Activated naive CD4-positive, alpha-beta T cell treated with anti-CD3 and anti-CD28 coated beads, Interleukin-2, amount 50 U/mL, for 24 hours (primary cell): Measurements from ENCODE around the gene MISP3.
A peak's percentile ranks its signal among the peaks of the same experiment; 100 is the strongest.
"Not testable (repeated sequence)": the region's sequence is repeated elsewhere in the genome, so short reads cannot be mapped to it uniquely, and the experiment has no call there.

Experiments used
- H3K27ac Mint-ChIP-seq: one replicate; pipeline ENCODE4 v1.8.0; 2021; ENCODE audit warnings: mild to moderate bottlenecking, mixed read lengths
- H3K27me3 Mint-ChIP-seq: one replicate; pipeline ENCODE4 v1.8.0; 2021; ENCODE audit warnings: mixed read lengths
- H3K36me3 Mint-ChIP-seq: one replicate; pipeline ENCODE4 v1.8.0; 2021; ENCODE audit warnings: mixed read lengths
- H3K4me1 Mint-ChIP-seq: one replicate; pipeline ENCODE4 v1.8.0; 2021; ENCODE audit warnings: mixed read lengths
- H3K4me3 Mint-ChIP-seq: one replicate; pipeline ENCODE4 v1.8.0; 2021; ENCODE audit warnings: mild to moderate bottlenecking, mixed read lengths
- H3K9me3 Mint-ChIP-seq: one replicate; pipeline ENCODE4 v1.8.0; 2021; ENCODE audit warnings: mixed read lengths

The MISP3 gene

DNA sequence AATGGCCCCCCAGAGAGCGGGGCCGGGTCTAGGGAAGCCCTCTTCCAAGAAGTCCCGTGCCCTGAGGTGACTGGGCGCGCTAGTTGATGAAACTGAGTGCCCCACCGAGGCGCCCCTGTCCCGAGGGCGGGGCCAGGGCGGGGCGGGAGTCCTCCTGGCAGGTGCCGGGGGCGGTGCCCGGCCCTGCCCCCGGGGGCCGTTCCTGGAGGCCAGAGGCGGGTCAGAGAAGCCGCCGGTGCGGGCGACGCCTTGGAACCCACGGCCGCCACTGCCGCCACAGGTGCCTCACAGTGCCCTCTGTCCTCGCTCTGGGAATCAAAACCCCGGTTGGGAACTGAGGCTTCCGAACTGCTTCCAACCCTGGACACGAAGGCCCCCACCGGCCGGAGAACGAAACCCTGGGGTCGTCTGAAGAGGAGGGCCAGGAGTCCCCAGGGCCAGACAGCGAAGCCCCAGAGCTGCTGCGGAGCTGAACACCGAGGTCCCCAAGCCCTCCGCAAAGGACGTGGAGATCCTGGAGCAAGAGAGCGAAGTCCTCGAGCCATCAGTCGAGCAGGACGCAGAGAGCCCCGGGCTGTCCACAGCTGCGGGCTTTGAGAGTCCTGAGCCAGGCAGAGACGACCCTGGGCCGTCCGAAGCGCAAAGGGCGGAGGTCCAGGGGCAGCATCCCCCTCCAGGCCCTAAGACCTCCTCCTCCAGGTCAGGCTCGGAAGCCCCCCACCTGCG lies at the start of gene MISP3:
Gene MISP3 (plus strand): TSS at position 252 of the 726 bp plus-strand sequence. CDS start 524 bp downstream, outside the sequence.
- Mint-ChIP-seq H3K4me3 (peak within 1 kb of the TSS; percentile 95), H3K4me1 (peaks cover 14% of the 10 kb centered on the region), H3K27me3 (no peaks in the 10 kb centered on the region), H3K36me3 (no peaks in the 10 kb centered on the region), H3K9me3 (no peaks in the 10 kb centered on the region), H3K27ac (no peak within 1 kb of the TSS)

DNA sequence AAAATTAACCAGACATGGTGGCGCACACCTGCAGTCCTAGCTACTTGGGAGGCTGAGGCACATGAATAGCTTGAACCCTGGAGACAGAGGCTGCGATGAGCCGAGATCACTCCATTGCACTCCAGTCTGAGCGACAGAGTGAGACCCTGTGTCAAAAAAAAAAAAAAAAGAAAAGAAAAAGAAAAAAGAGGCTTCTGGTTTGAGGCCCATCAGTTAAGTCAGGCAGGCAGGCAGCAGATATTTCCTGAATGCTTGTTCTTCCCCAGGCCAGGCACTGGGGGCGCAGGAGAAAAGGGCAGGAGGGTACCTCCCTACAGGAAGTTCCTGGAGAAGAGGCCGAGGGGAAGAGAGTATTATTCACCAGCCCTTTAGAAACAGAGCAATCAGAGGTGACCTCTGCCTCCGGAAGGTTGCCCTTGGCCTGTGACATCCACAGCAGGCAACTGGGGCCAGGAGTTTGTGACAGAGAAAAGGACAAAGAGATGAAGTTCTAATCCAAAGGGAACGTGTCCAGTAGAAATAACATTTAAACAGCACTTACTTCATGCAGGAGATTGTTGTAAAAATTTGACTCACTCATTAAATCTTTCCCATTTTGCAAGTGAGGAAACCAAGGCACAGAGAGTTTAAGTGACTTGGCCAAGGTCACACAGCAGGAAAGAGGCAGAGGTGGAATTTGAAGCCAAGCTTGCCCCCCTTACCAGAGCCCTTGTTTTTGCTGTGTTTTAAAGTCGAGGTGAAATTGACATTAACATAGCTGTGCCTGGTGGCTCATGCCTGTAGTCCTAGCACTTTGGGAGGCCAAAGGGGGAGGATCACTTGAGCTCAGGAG lies 49.0 kb upstream of the MISP3 start:
- no peaks in the 10 kb centered on the region for H3K36me3 Mint-ChIP-seq
- H3K27me3 Mint-ChIP-seq, result no peaks in the 10 kb centered on the region
- H3K4me3 Mint-ChIP-seq, result no peak overlapping the region
- peaks cover 13% of the 10 kb centered on the region for H3K4me1 Mint-ChIP-seq
- no peaks in the 10 kb centered on the region for H3K9me3 Mint-ChIP-seq
- H3K27ac Mint-ChIP-seq, result no peak overlapping the region

DNA sequence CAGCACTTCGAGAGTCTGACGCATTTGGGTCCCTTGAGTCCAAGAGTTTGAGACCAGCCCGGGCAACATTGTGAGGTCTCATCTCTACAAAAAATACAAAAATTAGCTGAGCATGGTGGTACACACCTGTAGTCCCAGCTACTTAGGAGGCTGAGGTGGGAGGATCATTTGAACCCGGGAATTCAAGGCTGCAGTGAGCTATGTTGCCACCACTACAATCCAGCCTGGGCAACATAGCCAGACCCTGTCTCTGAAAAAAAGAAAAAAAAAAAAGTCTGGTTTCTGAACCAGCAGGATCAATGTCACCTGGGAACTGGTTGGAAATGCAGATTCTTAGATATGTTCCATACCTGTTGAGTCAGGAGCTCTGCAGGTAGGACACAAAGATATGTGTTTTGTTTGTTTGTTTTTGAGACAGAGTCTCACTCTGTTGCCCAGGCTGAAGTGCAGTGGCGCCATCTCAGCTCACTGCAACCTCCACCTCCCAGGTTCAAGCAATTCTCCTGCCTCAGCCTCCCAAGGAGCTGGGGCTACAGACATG lies 45.9 kb upstream of the MISP3 start:
- H3K4me1 Mint-ChIP-seq, result peaks cover 29% of the 10 kb centered on the region
- not testable (repeated sequence) for H3K27ac Mint-ChIP-seq, H3K36me3 Mint-ChIP-seq, H3K27me3 Mint-ChIP-seq, H3K9me3 Mint-ChIP-seq, H3K4me3 Mint-ChIP-seq

DNA sequence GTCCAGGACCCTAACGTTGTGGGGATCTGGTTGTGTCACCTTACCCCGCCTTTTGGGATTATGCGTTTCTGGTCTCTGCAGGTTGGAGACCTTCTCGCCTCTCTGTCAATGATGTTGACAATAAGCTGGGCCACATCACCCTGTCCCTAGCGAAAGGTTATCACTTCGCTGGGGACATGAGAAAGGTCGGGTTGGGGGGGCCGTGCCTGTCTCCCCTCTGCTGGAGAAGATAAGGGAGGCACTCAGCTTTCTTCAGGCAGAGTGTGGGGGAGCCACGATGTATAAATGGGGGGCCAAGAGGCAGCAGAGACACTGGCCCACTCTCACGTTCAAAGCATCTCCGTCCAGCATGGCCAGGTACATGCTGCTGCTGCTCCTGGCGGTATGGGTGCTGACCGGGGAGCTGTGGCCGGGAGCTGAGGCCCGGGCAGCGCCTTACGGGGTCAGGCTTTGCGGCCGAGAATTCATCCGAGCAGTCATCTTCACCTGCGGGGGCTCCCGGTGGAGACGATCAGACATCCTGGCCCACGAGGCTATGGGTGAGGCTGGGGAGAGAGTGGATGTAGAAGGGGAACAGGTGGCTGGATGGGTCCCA lies 44.6 kb upstream of the MISP3 start, which contains the start of gene RLN3:
Gene RLN3 (plus strand): TSS at position 293 of the 595 bp plus-strand sequence. CDS start 57 bp downstream, at position 350.
- Mint-ChIP-seq H3K27ac (no peak within 1 kb of the TSS), H3K4me1 (peaks cover 36% of the 10 kb centered on the region), H3K4me3 (no peak within 1 kb of the TSS), H3K36me3 (no peaks in the 10 kb centered on the region), H3K27me3 (no peaks in the 10 kb centered on the region), H3K9me3 (no peaks in the 10 kb centered on the region)

GRCh38 chr19:14028901-14029300 lies 43.7 kb upstream of the MISP3 start:
- H3K9me3 Mint-ChIP-seq, result no peaks in the 10 kb centered on the region
- H3K27ac Mint-ChIP-seq, result no peak overlapping the region
- H3K4me1 Mint-ChIP-seq, result peaks cover 29% of the 10 kb centered on the region
- no peaks in the 10 kb centered on the region for H3K27me3 Mint-ChIP-seq
- H3K36me3 Mint-ChIP-seq, result no peaks in the 10 kb centered on the region
- no peak overlapping the region for H3K4me3 Mint-ChIP-seq

DNA sequence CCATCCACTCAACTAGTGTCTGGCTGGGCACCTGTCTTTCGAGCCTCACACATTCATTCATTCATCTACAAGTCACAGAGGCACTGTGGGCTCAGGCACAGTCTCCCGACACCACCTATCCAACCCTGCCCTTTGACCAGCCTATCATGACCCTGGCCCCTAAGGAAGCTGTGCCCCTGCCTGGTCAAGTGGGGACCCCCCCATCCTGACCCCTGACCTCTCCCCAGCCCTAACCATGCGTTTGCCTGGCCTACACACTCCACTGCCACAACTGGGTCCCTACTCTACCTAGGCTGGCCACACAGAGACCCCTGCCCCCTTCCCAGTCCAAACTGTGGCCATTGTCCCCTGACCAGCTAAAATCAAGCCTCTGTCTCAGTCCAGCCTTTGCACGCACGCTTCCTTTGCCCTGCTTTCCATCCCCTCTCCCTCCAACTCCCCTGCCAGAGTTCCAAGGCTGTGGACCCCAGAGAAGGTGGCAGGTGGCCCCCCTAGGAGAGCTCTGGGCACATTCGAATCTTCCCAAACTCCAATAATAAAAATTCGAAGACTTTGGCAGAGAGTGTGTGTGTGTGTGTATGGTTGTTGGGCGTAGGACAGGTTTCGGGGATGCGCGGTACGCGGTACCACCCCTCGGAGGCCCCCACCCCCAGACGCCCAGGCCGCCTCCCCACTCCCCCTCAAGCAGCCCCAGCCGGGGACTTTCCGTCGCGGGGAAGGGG lies 41.4 kb upstream of the MISP3 start:
- no peaks in the 10 kb centered on the region for H3K9me3 Mint-ChIP-seq
- H3K4me3 Mint-ChIP-seq, result peak overlapping the region; percentile 93
- peak overlapping the region; percentile 61 for H3K27ac Mint-ChIP-seq
- H3K36me3 Mint-ChIP-seq, result peaks cover 1% of the 10 kb centered on the region
- peaks cover 33% of the 10 kb centered on the region for H3K4me1 Mint-ChIP-seq
- H3K27me3 Mint-ChIP-seq, result no peaks in the 10 kb centered on the region

GRCh38 chr19:14031719-14032480 lies 40.7 kb upstream of the MISP3 start, which contains the start of gene IL27RA:
Gene IL27RA (plus strand): TSS chr19:14031762. CDS start chr19:14031873, 111 bp downstream.
- Mint-ChIP-seq H3K4me3 (peak within 1 kb of the TSS; percentile 93), H3K9me3 (no peaks in the 10 kb centered on the region), H3K27ac (peak within 1 kb of the TSS; percentile 92), H3K36me3 (peaks cover 2% of the 10 kb centered on the region), H3K4me1 (peaks cover 35% of the 10 kb centered on the region), H3K27me3 (no peaks in the 10 kb centered on the region)

DNA sequence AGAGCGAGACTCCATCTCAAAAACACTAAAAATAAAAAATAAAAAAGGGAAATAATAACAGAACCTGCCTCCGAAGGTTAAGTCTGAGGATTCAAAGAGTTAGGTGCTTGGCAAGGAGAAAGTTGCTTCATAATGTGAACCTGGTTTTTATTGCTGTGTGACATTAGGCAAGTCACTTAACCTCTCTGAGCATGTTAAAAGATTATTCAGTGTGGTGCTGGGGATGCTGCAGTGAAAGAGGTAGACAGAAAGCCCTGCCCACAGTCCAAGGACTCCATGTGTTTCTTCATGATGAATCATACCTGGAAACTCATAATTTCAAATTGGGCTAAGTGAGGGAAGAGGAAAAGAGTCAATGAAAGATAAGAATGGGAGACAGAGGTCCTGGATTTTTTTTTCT lies 38.6 kb upstream of the MISP3 start:
- Mint-ChIP-seq H3K9me3 (no peaks in the 10 kb centered on the region), H3K27ac (peak overlapping the region; percentile 32), H3K4me1 (peaks cover 38% of the 10 kb centered on the region), H3K27me3 (no peaks in the 10 kb centered on the region), H3K36me3 (peaks cover 2% of the 10 kb centered on the region), H3K4me3 (peak overlapping the region; percentile 1)

- H3K27ac Mint-ChIP-seq, result peak overlapping the region; percentile 35
- H3K9me3 Mint-ChIP-seq, H3K4me3 Mint-ChIP-seq, H3K27me3 Mint-ChIP-seq, H3K36me3 Mint-ChIP-seq: not testable (repeated sequence)
- peaks cover 36% of the 10 kb centered on the region for H3K4me1 Mint-ChIP-seq
Observed at GRCh38 chr19:14035159-14035558, 37.4 kb upstream of the MISP3 start.

DNA sequence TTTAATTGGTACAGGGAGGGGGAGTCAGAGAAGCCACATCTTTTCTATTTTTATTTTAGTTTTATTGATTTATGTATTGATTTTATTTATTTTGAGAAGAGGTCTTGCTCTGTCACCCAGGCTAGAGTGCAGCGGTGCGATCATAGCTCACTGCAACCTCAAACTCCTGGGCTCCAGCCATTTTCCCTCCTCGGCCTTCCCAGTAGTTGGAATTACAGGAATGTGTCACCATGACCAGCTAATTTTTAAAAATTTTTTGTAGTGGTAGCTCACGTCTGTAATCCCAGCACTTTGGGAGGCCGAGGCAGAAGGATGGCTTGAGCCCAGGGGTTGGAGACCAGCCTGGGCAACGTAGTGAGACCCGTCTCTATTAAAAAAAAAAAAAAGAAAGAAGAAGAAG lies 36.9 kb upstream of the MISP3 start:
- H3K27ac Mint-ChIP-seq, result no peak overlapping the region
- H3K4me3 Mint-ChIP-seq, result no peak overlapping the region
- H3K36me3 Mint-ChIP-seq, result peaks cover 2% of the 10 kb centered on the region
- no peaks in the 10 kb centered on the region for H3K9me3 Mint-ChIP-seq
- no peaks in the 10 kb centered on the region for H3K27me3 Mint-ChIP-seq
- peaks cover 31% of the 10 kb centered on the region for H3K4me1 Mint-ChIP-seq

DNA sequence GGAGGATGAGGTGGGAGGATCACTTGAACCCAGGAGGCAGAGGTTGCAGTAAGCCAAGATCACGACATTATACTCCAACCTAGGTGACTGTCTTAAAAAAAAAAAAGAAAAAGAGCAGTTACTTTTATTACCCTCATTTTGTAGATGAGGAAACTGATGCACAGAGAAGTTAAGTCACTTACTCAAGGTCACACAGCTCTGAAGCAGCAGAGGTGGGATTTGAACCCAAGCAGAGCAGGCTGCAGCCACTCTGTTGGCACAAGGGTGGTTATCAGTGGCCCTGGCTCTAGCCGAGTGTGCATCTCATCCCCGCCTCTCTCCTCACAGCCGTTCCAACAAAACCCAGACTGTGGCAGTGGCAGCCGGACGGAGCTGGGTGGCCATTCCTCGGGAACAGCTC lies 33.4 kb upstream of the MISP3 start:
- Mint-ChIP-seq H3K27ac (peak overlapping the region; percentile 51), H3K4me3 (no peak overlapping the region)

DNA sequence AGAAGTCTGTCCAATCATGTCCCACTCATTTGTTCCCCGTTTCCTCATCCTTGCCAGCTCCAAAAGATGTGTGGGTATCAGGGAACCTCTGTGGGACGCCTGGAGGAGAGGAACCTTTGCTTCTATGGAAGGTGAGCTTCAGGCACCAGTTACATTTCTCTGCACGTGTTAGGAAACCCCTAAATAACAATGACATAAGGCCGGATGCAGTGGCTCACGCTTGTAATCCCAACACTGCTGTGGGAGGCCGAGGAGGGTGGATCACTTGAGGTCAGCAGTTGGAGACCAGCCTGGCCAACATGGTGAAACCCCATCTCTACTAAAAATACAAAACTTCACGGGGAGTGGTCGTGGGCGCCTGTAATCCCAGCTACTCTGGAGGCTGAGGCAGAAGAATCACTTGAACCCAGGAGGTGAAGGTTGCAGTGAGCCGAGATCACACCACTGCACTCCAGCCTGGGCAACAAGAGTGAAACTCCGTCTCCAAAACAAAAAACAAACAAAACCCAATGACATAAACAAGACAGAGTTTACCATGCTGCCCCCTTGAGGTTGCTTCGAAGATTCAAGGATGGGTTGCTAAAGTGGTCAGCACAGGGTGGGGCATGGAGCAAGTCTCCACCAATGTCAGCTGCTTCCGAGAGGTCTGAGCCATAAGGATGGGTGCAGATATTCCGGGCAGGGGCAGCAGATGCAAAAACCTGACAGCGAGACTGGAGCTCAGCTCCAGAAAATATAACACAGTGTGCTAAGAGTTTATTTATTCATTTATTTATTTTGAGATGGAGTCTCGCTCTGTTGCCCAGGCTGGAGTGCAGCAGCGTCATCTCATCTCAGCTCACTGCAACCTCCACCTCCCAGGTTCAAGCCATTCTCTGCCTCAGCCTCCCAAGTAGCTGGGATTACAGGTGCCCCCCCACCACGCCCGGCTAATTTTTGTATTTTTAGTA lies 29.7 kb upstream of the MISP3 start:
- H3K4me1 Mint-ChIP-seq, H3K9me3 Mint-ChIP-seq, H3K4me3 Mint-ChIP-seq, H3K36me3 Mint-ChIP-seq, H3K27me3 Mint-ChIP-seq: not testable (repeated sequence)
- H3K27ac Mint-ChIP-seq, result peak overlapping the region; percentile 51

More for the DNA sequence above, 33.4 kb upstream of the MISP3 start:
- Mint-ChIP-seq H3K27me3 (no peaks in the 10 kb centered on the region), H3K36me3 (peaks cover 6% of the 10 kb centered on the region), H3K9me3 (no peaks in the 10 kb centered on the region), H3K4me1 (peaks cover 12% of the 10 kb centered on the region)

- H3K4me1 Mint-ChIP-seq, H3K27me3 Mint-ChIP-seq, H3K4me3 Mint-ChIP-seq, H3K9me3 Mint-ChIP-seq, H3K27ac Mint-ChIP-seq: not testable (repeated sequence)
- peaks cover 17% of the 10 kb centered on the region for H3K36me3 Mint-ChIP-seq
Observed at GRCh38 chr19:14047866-14048265, 24.7 kb upstream of the MISP3 start.
